AG04450 (cell line): Measurements from ENCODE around the gene ERAL1. TPM values are rescaled to one million over a fixed set of nuclear protein-coding genes. Genes with fewer than 3 reads are reported as not detected.

Experiments
- CTCF ChIA-PET: fragments of 300-600, 350-600 bp; formaldehyde crosslinking; extraction: SDS; loops from one replicate; lab custom pipeline; 2022; ENCODE audit warnings: antibody characterized with exemption, inconsistent platforms; lab: Charles Lee
- POLR2A ChIA-PET: fragments of 350-600 bp; formaldehyde crosslinking; extraction: SDS; loops from one replicate; lab custom pipeline; 2021; ENCODE audit warnings: antibody characterized with exemption, inconsistent platforms; lab: Yijun Ruan, JAX
- DNase-seq: peaks from one replicate; pipeline ENCODE4 v3.0.0-alpha.2; 2011; ENCODE audit warnings: low read depth, low spot score
- H3K27ac ChIP-seq: one replicate; pipeline ENCODE4 v1.5.1; 2012; ENCODE audit warnings: low read depth, low read length, control low read depth
- H3K27me3 ChIP-seq: one replicate; pipeline ENCODE4 v1.6.0; 2012; ENCODE audit warnings: low read length; ENCODE audit not compliant: control insufficient read depth, insufficient read depth
- H3K4me3 ChIP-seq: 2 replicates; pipeline ENCODE4 v1.5.1; 2011; ENCODE audit warnings: mild to moderate bottlenecking, low read depth, low read length, control low read depth
- H3K9me3 ChIP-seq: 2 replicates; pipeline ENCODE4 v1.5.1; 2012; ENCODE audit warnings: low read length; ENCODE audit not compliant: control insufficient read depth, insufficient read depth
- CTCF ChIP-seq: IDR thresholded peaks from 2 replicates; pipeline ENCODE4 v1.5.1; 2011; ENCODE audit warnings: low read depth, low read length, control low read depth, inconsistent platforms
- polyA plus RNA-seq: library from polyadenylated mRNA; depleted of rRNA; stranded (reverse); fragments of >200 nt; gene quantifications from 2 replicates; pipeline ENCODE4 v1.2.3, GENCODE V29; 2011

The ERAL1 gene
- polyA plus RNA-seq, 1 experiment: 45.7 TPM

- H3K27ac ChIP-seq: no peak overlapping the region
- DNase-seq: no peak
- POLR2A ChIA-PET: no interaction called here
- H3K4me3 ChIP-seq: no peak overlapping the region
- CTCF ChIA-PET: no interaction called here
- TF ChIP-seq CTCF: no peak
- H3K9me3 ChIP-seq: no peaks in the 10 kb centered on the region
- H3K27me3 ChIP-seq: peaks cover under 1% of the 10 kb centered on the region
Observed at GRCh38 chr17:28862561-28862960, 7.7 kb downstream of the ERAL1 start.

GRCh38 chr17:28863953-28864352, 9.1 kb downstream of the ERAL1 start:
- POLR2A ChIA-PET: interaction anchor here (1.7 kb wide), 1 partner anchor 29 kb away, joined by 3 read pairs; no protein-coding TSS in a partner anchor
- no peak overlapping the region for H3K27ac ChIP-seq
- CTCF ChIA-PET: interaction anchor here (2.3 kb wide), 1 partner anchor 100 kb away, joined by 9 read pairs; no protein-coding TSS in a partner anchor
- no peaks in the 10 kb centered on the region for H3K9me3 ChIP-seq
- peaks cover 3% of the 10 kb centered on the region for H3K27me3 ChIP-seq
- TF ChIP-seq CTCF: no peak
- no peak overlapping the region for H3K4me3 ChIP-seq
- no peak for DNase-seq

GRCh38 chr17:28864991-28865849, 10.4 kb downstream of the ERAL1 start:
- no peak overlapping the region for H3K27ac ChIP-seq
- peaks cover 3% of the 10 kb centered on the region for H3K27me3 ChIP-seq
- no peak for TF ChIP-seq CTCF
- H3K4me3 ChIP-seq: no peak overlapping the region
- CTCF ChIA-PET: interaction anchor here (0.6 to 2.3 kb wide), 2 partner anchors 88 to 101 kb away, joined by 3 to 9 read pairs; no protein-coding TSS in a partner anchor
- no peak for DNase-seq
- POLR2A ChIA-PET: interaction anchor here (1.7 kb wide), 1 partner anchor 28 kb away, joined by 3 read pairs; no protein-coding TSS in a partner anchor
- no peaks in the 10 kb centered on the region for H3K9me3 ChIP-seq

- ChIA-PET CTCF (interaction anchor here (0.6 to 2.3 kb wide), 3 partner anchors 37 to 102 kb away, joined by 3 to 9 read pairs (median 3); no protein-coding TSS in a partner anchor), POLR2A (interaction anchor here (0.6 to 0.7 kb wide), 2 partner anchors 31 to 77 kb away, joined by 3 read pairs; partner anchors contain the start of gene FLOT2)
- H3K9me3 ChIP-seq: no peaks in the 10 kb centered on the region
- no peak overlapping the region for H3K4me3 ChIP-seq
- H3K27ac ChIP-seq: no peak overlapping the region
- H3K27me3 ChIP-seq: peaks cover 3% of the 10 kb centered on the region
- no peak for TF ChIP-seq CTCF
- DNase-seq: no peak
Observed at GRCh38 chr17:28865946-28866752, 11.3 kb downstream of the ERAL1 start.
